ENCODE data around the gene CDCA8.

CDCA8 gene

DNA sequence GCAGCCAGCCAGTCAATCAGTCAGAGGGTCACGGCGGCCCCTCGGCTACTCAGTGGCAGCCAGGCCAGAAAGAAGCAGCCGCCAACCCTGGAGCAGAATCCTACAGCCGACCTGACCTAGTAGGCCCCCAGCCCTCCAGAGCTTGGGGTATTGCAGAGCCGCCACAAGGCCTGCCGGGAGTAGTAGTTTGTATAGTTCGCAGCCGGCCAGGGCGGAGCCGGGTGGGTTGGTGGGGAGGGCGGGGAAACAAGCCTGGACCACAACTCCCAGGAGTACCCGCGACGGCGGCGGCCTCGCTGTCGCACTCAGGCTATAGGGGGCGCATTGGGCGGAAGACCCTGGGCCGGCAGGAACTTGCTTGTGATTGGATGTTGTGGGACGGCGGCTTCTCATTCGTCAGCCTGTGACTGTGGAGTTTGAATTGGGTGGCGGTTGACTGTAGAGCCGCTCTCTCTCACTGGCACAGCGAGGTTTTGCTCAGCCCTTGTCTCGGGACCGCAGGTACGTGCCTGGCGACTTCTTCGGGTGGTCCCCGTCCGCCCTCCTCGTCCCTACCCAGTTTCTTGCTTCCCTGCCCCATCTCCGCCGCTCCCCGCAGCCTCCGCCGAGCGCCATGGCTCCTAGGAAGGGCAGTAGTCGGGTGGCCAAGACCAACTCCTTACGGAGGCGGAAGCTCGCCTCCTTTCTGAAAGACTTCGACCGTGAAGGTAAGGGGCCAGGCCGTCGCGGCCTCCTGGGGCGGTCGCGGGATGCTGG, at the start of gene CDCA8:
Gene CDCA8 (plus strand): TSS at position 439 of the 756 bp plus-strand sequence. CDS start 175 bp downstream, at position 614.
- no peaks in the 10 kb centered on the region for H3K27me3 ChIP-seq (ENCODE audit: insufficient read depth, poor library complexity, severe bottlenecking)
- ATAC-seq (ENCODE audit: low read depth) (peak; percentile 90), DNase-seq (ENCODE audit: low spot score) (peak; percentile 96)
- H3K36me3 ChIP-seq (ENCODE audit: low read depth) = peaks cover 51% of the 10 kb centered on the region
- TF ChIP-seq CTCF (IDR thresholded peaks at IDR 0.05; ENCODE audit: poor library complexity, severe bottlenecking) = peak; percentile 62
- H3K27ac ChIP-seq (ENCODE audit: poor library complexity, severe bottlenecking) = peak within 1 kb of the TSS; percentile 40
- peaks cover 3% of the 10 kb centered on the region for H3K4me1 ChIP-seq (ENCODE audit: insufficient read depth, poor library complexity, severe bottlenecking)
- no peaks in the 10 kb centered on the region for H3K9me3 ChIP-seq (ENCODE audit: severe bottlenecking)
- peak within 1 kb of the TSS; percentile 82 for H3K4me3 ChIP-seq (ENCODE audit: severe bottlenecking)

DNA sequence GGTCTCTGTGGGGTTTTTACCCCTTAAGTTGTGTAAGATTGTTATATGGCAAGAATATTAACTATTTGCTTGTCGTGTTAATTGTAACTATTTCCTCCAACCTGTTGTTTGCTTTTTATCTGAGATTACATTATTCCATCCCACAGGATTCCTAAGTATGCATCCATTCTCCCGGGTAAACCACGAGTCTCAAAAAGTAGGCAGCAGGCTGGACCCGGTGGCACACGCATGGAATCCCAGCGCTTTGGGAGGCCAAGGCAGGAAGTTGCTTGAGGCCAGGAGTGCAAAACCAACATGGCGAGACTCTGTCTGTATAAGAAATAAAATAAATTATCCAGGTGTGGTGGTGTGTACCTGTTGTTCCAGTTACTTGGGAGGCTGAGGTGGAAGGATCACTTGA, 45.0 kb upstream of the CDCA8 start:
- TF ChIP-seq CTCF (IDR thresholded peaks at IDR 0.05; ENCODE audit: poor library complexity, severe bottlenecking) = no peak
- DNase-seq (ENCODE audit: low spot score) = no peak
- no peaks in the 10 kb centered on the region for H3K36me3 ChIP-seq (ENCODE audit: low read depth)
- no peak for ATAC-seq (ENCODE audit: low read depth)
- H3K9me3 ChIP-seq (ENCODE audit: severe bottlenecking) = no peaks in the 10 kb centered on the region
- peaks cover 4% of the 10 kb centered on the region for H3K27me3 ChIP-seq (ENCODE audit: insufficient read depth, poor library complexity, severe bottlenecking)
- H3K4me1 ChIP-seq (ENCODE audit: insufficient read depth, poor library complexity, severe bottlenecking) = no peaks in the 10 kb centered on the region
- H3K4me3 ChIP-seq (ENCODE audit: severe bottlenecking) = no peak overlapping the region
- no peak overlapping the region for H3K27ac ChIP-seq (ENCODE audit: poor library complexity, severe bottlenecking)

DNA sequence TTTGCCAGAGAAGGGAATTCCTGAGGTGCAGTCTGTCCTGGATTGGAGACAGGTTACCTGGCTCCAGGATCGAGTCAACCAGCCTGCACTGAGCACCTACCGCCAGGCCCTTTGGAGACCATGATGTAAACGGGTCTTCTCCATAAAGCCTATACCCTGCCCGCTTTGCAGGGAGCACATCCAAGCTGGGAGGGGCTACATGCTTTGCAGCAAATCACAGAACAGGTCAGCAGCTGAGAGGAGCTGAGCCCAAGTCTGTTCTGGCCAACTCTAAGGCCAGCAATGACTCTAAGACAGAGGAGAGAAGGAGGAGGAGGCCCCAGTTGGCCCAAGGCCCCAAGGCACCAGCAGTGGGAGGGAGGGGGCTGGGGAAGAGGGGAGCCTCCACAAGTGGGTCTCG, 42.1 kb upstream of the CDCA8 start:
- H3K4me3 ChIP-seq (ENCODE audit: severe bottlenecking) = no peak overlapping the region
- no peaks in the 10 kb centered on the region for H3K4me1 ChIP-seq (ENCODE audit: insufficient read depth, poor library complexity, severe bottlenecking)
- H3K27ac ChIP-seq (ENCODE audit: poor library complexity, severe bottlenecking) = no peak overlapping the region
- H3K27me3 ChIP-seq (ENCODE audit: insufficient read depth, poor library complexity, severe bottlenecking) = no peaks in the 10 kb centered on the region
- no peaks in the 10 kb centered on the region for H3K36me3 ChIP-seq (ENCODE audit: low read depth)
- H3K9me3 ChIP-seq (ENCODE audit: severe bottlenecking) = no peaks in the 10 kb centered on the region
- no peak for TF ChIP-seq CTCF (IDR thresholded peaks at IDR 0.05; ENCODE audit: poor library complexity, severe bottlenecking)
- ATAC-seq (ENCODE audit: low read depth) (no peak), DNase-seq (ENCODE audit: low spot score) (no peak)

DNA sequence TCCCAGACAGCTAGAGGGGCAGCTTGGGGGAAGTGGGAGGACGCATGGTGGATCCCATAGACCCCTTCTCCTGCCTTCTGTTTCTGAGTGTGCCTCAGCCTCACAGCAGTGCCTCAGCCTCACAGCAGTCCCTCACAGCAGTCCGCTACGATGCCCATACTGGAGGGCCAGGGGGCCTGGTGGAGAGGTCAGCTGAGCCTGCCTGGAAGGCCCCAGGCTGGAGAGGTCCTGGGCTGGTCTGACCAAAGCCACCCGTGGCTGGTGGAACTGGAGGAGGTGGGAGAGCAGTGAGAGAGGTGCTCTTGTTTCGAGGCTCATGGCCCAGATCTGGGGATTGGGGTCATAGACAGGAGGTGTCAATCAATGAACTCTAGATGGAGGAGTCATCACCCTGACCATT, 41.6 kb upstream of the CDCA8 start:
- H3K9me3 ChIP-seq (ENCODE audit: severe bottlenecking) = no peaks in the 10 kb centered on the region
- ATAC-seq (ENCODE audit: low read depth) (no peak), DNase-seq (ENCODE audit: low spot score) (no peak)
- H3K27ac ChIP-seq (ENCODE audit: poor library complexity, severe bottlenecking) = no peak overlapping the region
- H3K27me3 ChIP-seq (ENCODE audit: insufficient read depth, poor library complexity, severe bottlenecking) = no peaks in the 10 kb centered on the region
- H3K4me3 ChIP-seq (ENCODE audit: severe bottlenecking) = no peak overlapping the region
- TF ChIP-seq CTCF (IDR thresholded peaks at IDR 0.05; ENCODE audit: poor library complexity, severe bottlenecking) = no peak
- no peaks in the 10 kb centered on the region for H3K36me3 ChIP-seq (ENCODE audit: low read depth)
- no peaks in the 10 kb centered on the region for H3K4me1 ChIP-seq (ENCODE audit: insufficient read depth, poor library complexity, severe bottlenecking)

DNA sequence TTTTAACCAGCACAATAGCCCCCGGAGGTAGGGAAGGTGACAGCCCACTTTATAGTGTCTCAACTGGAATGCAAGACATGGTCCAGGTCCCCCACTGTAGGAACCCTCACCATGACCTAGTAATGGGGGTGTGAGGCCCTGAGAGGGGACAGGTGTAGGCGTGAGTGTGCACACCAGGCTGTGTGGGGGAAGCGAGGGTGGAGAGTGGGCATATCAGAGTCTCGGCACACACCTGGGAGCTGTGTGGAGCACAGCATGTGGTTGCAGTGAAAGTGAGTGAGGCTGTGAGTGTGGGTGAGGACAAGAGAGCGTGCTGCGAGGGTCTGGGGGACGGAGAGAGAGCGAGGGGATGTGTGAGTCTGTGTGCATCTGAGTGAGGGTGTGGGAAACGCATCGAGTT, 40.5 kb upstream of the CDCA8 start:
- no peaks in the 10 kb centered on the region for H3K9me3 ChIP-seq (ENCODE audit: severe bottlenecking)
- no peak for ATAC-seq (ENCODE audit: low read depth)
- no peak overlapping the region for H3K27ac ChIP-seq (ENCODE audit: poor library complexity, severe bottlenecking)
- no peaks in the 10 kb centered on the region for H3K4me1 ChIP-seq (ENCODE audit: insufficient read depth, poor library complexity, severe bottlenecking)
- no peaks in the 10 kb centered on the region for H3K27me3 ChIP-seq (ENCODE audit: insufficient read depth, poor library complexity, severe bottlenecking)
- H3K36me3 ChIP-seq (ENCODE audit: low read depth) = no peaks in the 10 kb centered on the region
- no peak for DNase-seq (ENCODE audit: low spot score)
- TF ChIP-seq CTCF (IDR thresholded peaks at IDR 0.05; ENCODE audit: poor library complexity, severe bottlenecking) = no peak
- no peak overlapping the region for H3K4me3 ChIP-seq (ENCODE audit: severe bottlenecking)
